Measurements from ENCODE around the gene SHC3.

- TF ChIP-seq POLR2AphosphoS5 (IDR thresholded peaks at IDR 0.05; ENCODE audit: low read depth, low read length): no peak
- no peak for TF ChIP-seq SIN3A (IDR thresholded peaks at IDR 0.05; ENCODE audit: borderline replicate concordance, insufficient read depth, low read length)
- TF ChIP-seq TAF1 (IDR thresholded peaks at IDR 0.05; ENCODE audit: borderline replicate concordance, insufficient read depth, low read length): no peak
- TF ChIP-seq REST (IDR thresholded peaks at IDR 0.05; ENCODE audit: insufficient read depth in 1 of 2, low read depth in 2 of 2, low read length in 2 of 2): no peak
These were observed 118.6 kb downstream of the SHC3 start for GRCh38 chr9:89059925-89060506.
